ACHN (cell line): ENCODE measurements around the gene FGR.

ENCODE experiments used
- DNase-seq: peaks from one replicate; pipeline ENCODE4 v3.0.0-alpha.2; 2015
- in situ Hi-C: cut with HindIII; loops from 2 replicates; pipeline ENCODE4 v1.10.0; 2017; ENCODE audit warnings: low sequenced_read_pairs, low pct_ligation_motif_present, low pct_unique_long_range_greater_than_20kb

FGR gene

GRCh38 chr1:27605796-27606707, 28.9 kb downstream of the FGR start:
- DNase-seq: peak; percentile 54
- in situ Hi-C loops: no loop called here

GRCh38 chr1:27605300-27605766, 29.7 kb downstream of the FGR start:
- no peak for DNase-seq
- in situ Hi-C loops: no loop called here

- DNase-seq: no peak
- in situ Hi-C loops: no loop called here
These were observed 30.2 kb downstream of the FGR start for GRCh38 chr1:27604579-27605299.

DNA sequence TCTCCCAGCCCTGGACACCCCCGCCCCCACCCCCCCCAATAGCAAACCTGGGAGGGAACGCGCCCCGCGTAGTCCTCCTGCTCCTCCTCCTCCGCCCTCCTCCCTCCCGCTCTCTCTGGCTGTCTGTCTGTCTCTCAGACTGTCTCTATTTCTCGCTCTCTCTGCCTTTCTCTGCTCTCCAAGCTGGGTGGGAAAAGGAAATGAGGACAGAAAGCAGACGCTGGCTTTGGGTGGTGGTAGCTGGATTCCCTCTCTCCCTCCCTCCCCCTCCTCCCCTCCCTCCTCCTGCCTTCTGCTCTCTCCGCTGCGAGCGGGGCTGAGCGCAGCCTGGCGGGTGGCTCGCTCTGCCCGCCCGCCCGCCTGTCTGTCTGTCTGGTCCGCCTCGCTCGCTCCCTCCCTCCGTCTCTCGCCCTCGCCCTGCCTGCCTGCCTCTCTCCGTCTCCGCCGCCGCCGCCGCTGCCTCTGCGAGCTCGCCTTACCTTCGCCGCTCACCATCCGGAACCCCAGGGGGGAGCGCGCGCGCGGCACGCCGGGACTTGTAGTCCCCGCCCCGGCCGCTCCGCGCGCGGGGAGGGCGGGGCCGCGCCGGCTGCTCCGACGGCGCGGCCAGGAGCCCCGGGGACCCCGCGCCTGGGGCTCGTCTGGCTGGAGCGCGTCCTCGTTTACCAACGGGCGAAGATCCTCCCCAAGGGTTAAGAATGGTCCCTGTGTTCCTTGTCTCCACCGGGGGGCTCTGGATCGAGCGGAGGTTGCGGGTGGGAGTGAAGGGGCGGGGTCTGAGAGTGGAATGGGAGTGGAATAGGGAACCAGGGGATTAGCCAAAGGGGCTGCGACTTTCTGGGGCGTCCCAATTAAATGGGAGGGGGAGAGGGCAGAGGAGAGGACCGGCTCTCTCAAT, 31.1 kb downstream of the FGR start, which contains the start of gene AHDC1:
Gene AHDC1, minus strand, starts transcription at position 464 of the 898 bp plus-strand sequence. CDS start 52,029 bp downstream, outside the sequence.
- in situ Hi-C loops: no loop called here
- peak; percentile 87 for DNase-seq

DNA sequence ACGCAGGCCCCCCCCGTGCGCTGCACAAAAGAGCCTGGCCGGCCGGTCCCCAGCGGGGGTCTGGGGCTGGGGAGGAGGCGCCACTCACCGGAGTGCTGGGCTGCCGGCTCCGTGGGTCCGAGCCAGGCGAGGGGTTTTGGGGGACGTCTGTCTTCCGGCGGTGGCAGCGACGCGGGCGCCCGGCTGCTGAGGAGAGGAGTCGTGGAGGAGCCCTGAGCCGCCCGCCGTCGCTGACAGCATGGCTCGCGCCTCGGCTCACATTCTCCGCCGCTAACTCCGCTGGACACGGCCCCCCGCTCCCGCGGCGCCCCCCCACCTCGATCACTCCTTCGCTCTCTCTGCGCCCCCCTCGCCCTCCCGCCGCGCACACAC, 31.7 kb downstream of the FGR start:
- in situ Hi-C loops: no loop called here
- peak; percentile 18 for DNase-seq

GRCh38 chr1:27602462-27603308, 32.3 kb downstream of the FGR start:
- peak; percentile 33 for DNase-seq
- in situ Hi-C loops: no loop called here

DNA sequence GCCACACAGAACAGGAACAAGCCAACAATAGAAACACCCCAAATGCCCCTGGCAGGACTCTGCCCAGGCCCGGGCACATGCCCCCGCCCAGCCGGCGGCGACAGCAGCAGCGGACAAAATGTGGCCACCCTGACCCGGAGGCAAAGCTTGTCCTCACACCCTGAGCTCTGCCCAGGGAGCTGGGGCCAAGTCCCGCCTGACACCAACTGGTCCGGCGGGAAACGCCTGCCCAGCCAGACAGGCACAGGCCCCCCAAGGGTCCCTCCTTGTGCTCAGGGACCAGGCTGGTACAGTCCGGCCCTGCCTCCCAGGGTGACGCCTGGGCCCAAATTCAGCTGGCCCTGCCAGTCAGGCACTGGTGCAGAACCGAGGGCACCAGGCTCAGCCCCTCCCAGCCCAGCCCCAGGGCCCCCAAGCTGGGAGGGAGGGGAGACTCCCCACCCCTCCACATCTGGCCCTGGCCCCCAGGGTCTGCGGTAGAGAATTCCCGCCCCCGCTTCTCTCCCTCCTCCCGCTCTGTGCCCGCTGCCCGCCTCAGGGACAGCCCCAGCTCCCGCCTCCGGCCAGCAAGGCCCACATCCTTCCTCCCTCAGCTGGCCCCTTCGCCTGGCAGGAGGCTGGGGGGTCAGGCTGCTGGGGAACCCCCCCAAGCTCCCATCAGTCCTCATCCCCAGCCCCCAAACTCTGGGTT, 33.1 kb downstream of the FGR start:
- no peak for DNase-seq
- in situ Hi-C loops: no loop called here

DNA sequence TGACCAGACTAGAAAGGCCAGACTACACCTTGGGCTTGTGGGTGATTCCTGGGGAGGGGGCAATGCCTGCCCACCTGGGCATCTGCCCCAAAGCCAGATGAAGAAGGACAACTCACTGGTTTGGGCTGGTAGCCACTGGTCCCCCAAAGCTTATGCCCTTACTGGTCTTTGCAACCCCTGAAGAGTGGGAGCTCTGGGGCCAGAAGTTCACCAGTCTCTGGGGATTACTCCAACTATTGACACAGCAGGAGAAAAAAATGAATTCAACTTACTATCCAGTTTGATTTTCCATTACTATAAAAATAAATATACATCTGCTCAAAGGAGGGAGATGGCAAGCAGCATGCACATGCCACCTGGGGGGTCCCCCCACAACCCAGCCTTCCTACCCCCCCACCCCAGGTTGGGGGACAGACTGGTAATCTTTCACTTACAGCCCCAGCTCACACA, 33.6 kb downstream of the FGR start:
- DNase-seq: no peak
- in situ Hi-C loops: no loop called here

DNA sequence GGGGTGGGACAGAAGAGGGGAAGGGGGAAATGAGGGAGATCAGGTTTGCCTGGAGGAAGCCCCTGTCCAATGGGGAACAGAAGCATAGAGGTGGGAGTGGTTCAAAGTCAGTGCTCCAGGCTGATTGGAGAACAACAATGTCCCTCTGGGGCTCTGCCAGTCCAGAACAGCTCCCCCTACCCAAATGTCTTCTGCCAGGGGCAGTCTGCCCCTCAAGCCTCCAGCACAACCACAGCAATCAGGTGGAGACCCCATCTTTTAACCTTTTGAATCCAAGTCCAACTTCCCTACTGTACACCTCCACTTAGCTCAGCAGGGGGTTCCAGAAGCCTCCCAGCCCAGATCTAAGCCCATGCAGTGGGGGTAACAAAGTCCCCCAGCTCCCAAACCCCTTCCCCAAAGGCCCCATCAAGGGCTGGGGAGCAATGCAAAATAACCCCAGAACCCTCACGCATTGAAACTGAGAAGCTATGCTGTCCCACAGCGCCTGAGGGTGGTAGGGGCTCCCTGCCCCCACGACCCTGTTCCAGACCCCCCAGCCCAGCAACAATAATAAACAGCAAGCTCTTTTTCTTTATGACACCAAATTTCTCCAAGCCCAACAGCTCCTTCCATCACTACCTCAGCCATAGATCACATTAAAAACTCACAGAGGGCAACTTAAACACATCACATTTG, 34.3 kb downstream of the FGR start:
- in situ Hi-C loops: no loop called here
- peak; percentile 19 for DNase-seq

DNA sequence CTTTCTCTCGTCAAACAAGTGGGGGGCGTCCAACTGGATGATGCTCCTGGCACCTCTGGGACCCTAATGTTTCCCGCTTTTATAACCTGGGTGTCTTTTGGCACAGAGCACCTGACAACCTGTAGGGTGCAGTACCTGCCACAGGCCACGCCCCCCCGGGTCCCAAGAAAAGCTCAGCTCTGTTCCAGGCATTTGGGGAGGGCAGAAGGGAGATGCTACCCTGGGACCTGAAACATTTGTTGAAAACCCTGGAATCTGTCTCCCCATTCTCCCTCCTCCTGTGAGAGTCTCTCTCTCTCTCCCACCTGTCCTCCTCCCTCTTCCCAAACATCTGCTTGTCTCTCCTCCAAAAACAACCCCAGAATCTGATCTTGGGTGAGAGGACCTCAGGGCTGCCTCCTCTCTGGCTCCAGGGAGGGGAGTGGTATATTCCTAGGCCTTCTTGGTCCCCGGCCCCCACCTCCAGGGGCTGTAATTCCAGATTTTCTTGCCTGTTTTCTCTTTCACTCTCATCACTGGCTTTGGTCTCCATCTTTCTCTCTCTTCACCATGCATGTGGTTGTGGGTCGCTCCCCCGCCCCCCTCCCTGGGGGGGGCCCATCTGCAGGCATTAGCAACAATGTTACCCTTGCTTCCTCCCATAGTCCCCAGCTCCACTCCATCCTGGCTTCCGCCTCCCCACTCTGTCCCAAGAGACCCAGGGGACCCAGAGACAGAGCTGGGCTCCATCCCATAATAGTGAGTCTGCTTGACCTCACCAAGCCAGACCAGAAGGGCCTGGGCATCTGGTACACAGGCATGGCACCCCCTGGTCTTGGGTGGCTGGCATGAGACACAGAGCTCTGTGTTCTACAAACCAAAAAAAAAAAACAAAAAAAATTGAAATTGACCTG, 35.1 kb downstream of the FGR start:
- in situ Hi-C loops: no loop called here
- no peak for DNase-seq

- in situ Hi-C loops: no loop called here
- DNase-seq: peak; percentile 34
These were observed 36.0 kb downstream of the FGR start for GRCh38 chr1:27598902-27599528.

GRCh38 chr1:27598295-27598687, 36.7 kb downstream of the FGR start:
- in situ Hi-C loops: no loop called here
- no peak for DNase-seq

- no peak for DNase-seq
- in situ Hi-C loops: no loop called here
These were observed 37.3 kb downstream of the FGR start for GRCh38 chr1:27597516-27598294.

GRCh38 chr1:27596986-27597385, 38.0 kb downstream of the FGR start:
- in situ Hi-C loops: no loop called here

DNA sequence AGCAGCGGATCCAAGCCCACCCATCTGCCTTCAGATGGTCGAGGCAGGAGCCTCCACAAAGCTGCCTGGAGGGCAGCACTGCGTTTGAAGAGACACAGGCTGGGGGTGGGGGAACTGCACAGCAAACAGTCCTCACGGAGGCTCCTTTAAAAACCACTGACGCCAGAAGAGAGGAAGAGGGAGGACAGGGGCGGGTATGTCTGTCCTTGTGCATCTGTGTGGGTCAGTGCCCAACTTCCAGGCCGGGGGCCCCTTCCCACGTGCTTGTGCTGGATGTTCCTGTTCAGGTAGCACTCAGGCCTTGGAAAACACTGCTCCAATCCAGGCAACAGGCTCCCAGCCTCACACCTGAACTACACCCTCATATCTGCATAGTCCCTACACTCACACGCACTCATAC, 38.7 kb downstream of the FGR start:
- DNase-seq: no peak
- in situ Hi-C loops: no loop called here

More at GRCh38 chr1:27596986-27597385, 38.0 kb downstream of the FGR start:
- no peak for DNase-seq
